Activated naive CD8-positive, alpha-beta T cell treated with anti-CD3 and anti-CD28 coated beads, Interleukin-2, amount 10 ng/mL, durations not matched to agents 7 days and 5 days (primary cell): Measurements from ENCODE around the gene INS. TPM values are rescaled to one million over a fixed set of nuclear protein-coding genes. Genes with fewer than 3 reads are reported as not detected.
"Not testable (repeated sequence)": the region's sequence is repeated elsewhere in the genome, so short reads cannot be mapped to it uniquely, and the experiment has no call there.

Experiments
- ATAC-seq: fragments of 150-1000 bp; cut with Tn5 transposase; one replicate; pipeline ENCODE4 v1.10.0; 2021; ENCODE audit warnings: low read depth, moderate library complexity
- POLR2A ChIA-PET: fragments of 350-600 bp; sonication (Branson Sonifier 250); formaldehyde crosslinking; loops from one replicate; lab custom pipeline; 2021; ENCODE audit warnings: antibody characterized with exemption; lab: Charles Lee
- DNase-seq: peaks from one replicate; pipeline ENCODE4 v3.0.0; 2021
- H3K27ac Mint-ChIP-seq: one replicate; pipeline ENCODE4 v1.8.0; 2022; ENCODE audit warnings: mild to moderate bottlenecking, mixed read lengths
- H3K27me3 Mint-ChIP-seq: one replicate; pipeline ENCODE4 v1.8.0; 2022; ENCODE audit warnings: mild to moderate bottlenecking, moderate library complexity, mixed read lengths
- H3K36me3 Mint-ChIP-seq: one replicate; pipeline ENCODE4 v1.8.0; 2021; ENCODE audit warnings: mild to moderate bottlenecking, mixed read lengths
- H3K4me1 Mint-ChIP-seq: one replicate; pipeline ENCODE4 v1.8.0; 2021; ENCODE audit warnings: mixed read lengths
- H3K4me3 Mint-ChIP-seq: one replicate; pipeline ENCODE4 v1.8.0; 2022; ENCODE audit warnings: mild to moderate bottlenecking, moderate library complexity, mixed read lengths
- H3K9me3 Mint-ChIP-seq: one replicate; pipeline ENCODE4 v1.8.0; 2021; ENCODE audit warnings: mixed read lengths
- total RNA-seq, 2 experiments: library from RNA; stranded (reverse); gene quantifications; one replicate each; pipeline ENCODE4 v1.2.3, GENCODE V29; 2021

INS gene
- total RNA-seq, 2 experiments from 2014 or later: not detected

DNA sequence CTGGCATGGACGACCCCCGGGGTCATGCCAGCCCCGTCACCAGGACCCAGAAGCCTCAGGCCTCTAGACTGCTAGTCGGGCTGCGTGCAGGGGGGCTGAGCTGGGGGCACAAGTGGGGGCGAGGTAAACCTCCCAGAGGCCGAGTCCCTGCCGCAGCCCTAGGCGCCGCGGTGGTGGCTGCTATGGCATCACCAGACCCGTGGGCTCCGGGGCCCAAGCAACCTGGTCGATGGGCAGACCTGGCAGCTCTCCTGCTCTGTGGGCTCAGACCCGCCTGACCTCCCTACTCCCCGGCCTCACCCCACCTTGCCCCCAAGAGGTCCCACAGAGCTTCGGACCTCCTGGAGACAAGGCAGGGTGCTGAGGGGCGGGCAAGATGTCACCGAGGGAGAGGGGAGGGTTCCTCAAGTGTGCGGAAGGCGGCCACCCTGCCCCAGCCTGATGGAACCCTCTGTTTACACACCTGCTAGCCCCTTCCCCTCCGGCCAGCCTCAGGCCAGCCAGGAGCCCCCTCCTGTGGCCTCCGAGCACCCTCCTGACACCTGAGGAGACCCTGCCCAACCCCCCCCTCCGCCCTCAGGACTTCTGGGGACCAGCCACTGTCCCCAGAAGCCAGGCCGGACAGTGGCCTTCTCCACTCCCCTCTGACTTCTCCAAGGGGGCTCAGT lies 31.2 kb downstream of the INS start:
- H3K27me3 Mint-ChIP-seq: peaks cover 25% of the 10 kb centered on the region
- ATAC-seq (no peak), DNase-seq (no peak)
- no peaks in the 10 kb centered on the region for H3K4me1 Mint-ChIP-seq
- POLR2A ChIA-PET: no interaction called here
- H3K9me3 Mint-ChIP-seq: no peaks in the 10 kb centered on the region
- H3K27ac Mint-ChIP-seq: no peak overlapping the region
- H3K4me3 Mint-ChIP-seq: no peak overlapping the region
- no peaks in the 10 kb centered on the region for H3K36me3 Mint-ChIP-seq

GRCh38 chr11:2129308-2129698 lies 31.7 kb downstream of the INS start:
- no peak overlapping the region for H3K27ac Mint-ChIP-seq
- peaks cover 22% of the 10 kb centered on the region for H3K27me3 Mint-ChIP-seq
- no peaks in the 10 kb centered on the region for H3K36me3 Mint-ChIP-seq
- DNase-seq (peak; percentile 17), ATAC-seq (no peak)
- H3K4me1 Mint-ChIP-seq: no peaks in the 10 kb centered on the region
- H3K4me3 Mint-ChIP-seq: no peak overlapping the region
- H3K9me3 Mint-ChIP-seq: no peaks in the 10 kb centered on the region
- POLR2A ChIA-PET: no interaction called here

GRCh38 chr11:2128511-2129307 lies 32.3 kb downstream of the INS start:
- ATAC-seq (no peak), DNase-seq (no peak)
- Mint-ChIP-seq H3K9me3 (no peaks in the 10 kb centered on the region), H3K36me3 (no peaks in the 10 kb centered on the region), H3K27me3 (peaks cover 18% of the 10 kb centered on the region), H3K4me1 (no peaks in the 10 kb centered on the region), H3K27ac (no peak overlapping the region), H3K4me3 (no peak overlapping the region)
- POLR2A ChIA-PET: no interaction called here

- H3K27ac Mint-ChIP-seq: no peak overlapping the region
- H3K36me3 Mint-ChIP-seq: no peaks in the 10 kb centered on the region
- no peak overlapping the region for H3K4me3 Mint-ChIP-seq
- H3K9me3 Mint-ChIP-seq: no peaks in the 10 kb centered on the region
- POLR2A ChIA-PET: no interaction called here
- no peaks in the 10 kb centered on the region for H3K4me1 Mint-ChIP-seq
- ATAC-seq: no peak
- peak; percentile 19 for DNase-seq
- peaks cover 12% of the 10 kb centered on the region for H3K27me3 Mint-ChIP-seq
These were observed 32.9 kb downstream of the INS start for GRCh38 chr11:2128130-2128510.

DNA sequence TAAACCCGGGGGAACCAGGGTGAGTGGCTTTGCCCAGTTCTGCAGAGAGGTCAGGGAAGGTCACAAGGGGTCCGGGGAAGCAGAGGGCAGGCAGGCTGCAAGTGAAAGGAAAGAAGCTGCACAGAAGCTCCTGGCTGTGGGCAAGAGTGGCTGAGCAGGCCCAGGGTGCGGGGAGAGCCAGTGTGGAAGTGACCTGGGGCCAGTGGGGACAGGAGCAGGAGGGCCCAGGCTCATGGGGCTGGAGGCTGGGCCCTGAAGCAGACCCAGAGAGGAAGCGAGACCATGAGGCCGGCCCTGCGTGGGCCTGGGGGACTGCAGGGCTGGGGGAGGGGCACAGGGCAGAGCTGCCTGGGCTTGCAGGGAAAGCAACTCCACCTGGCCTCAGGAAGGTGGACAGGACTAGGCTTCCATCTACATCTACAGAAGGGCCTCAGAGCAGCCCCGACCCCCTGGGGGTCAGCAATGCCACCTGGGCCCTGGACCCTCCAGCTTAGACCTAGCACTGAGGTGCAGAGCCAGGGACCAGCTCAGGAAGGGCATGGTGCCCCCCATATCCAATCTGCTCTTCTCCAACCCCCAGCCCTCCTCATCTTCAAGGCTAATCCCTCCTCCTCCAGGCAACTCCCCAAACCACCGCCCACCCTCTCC lies 33.4 kb downstream of the INS start:
- H3K9me3 Mint-ChIP-seq: no peaks in the 10 kb centered on the region
- no peak for ATAC-seq
- POLR2A ChIA-PET: no interaction called here
- no peaks in the 10 kb centered on the region for H3K36me3 Mint-ChIP-seq
- H3K27ac Mint-ChIP-seq: no peak overlapping the region
- no peaks in the 10 kb centered on the region for H3K4me1 Mint-ChIP-seq
- DNase-seq: no peak
- peaks cover 9% of the 10 kb centered on the region for H3K27me3 Mint-ChIP-seq
- H3K4me3 Mint-ChIP-seq: no peak overlapping the region

GRCh38 chr11:2126520-2127085 lies 34.4 kb downstream of the INS start:
- ATAC-seq: no peak
- DNase-seq: no peak
- H3K4me1 Mint-ChIP-seq: no peaks in the 10 kb centered on the region
- H3K27ac Mint-ChIP-seq: no peak overlapping the region
- POLR2A ChIA-PET: no interaction called here
- no peaks in the 10 kb centered on the region for H3K36me3 Mint-ChIP-seq
- no peaks in the 10 kb centered on the region for H3K9me3 Mint-ChIP-seq
- peaks cover 4% of the 10 kb centered on the region for H3K27me3 Mint-ChIP-seq
- H3K4me3 Mint-ChIP-seq: no peak overlapping the region

DNA sequence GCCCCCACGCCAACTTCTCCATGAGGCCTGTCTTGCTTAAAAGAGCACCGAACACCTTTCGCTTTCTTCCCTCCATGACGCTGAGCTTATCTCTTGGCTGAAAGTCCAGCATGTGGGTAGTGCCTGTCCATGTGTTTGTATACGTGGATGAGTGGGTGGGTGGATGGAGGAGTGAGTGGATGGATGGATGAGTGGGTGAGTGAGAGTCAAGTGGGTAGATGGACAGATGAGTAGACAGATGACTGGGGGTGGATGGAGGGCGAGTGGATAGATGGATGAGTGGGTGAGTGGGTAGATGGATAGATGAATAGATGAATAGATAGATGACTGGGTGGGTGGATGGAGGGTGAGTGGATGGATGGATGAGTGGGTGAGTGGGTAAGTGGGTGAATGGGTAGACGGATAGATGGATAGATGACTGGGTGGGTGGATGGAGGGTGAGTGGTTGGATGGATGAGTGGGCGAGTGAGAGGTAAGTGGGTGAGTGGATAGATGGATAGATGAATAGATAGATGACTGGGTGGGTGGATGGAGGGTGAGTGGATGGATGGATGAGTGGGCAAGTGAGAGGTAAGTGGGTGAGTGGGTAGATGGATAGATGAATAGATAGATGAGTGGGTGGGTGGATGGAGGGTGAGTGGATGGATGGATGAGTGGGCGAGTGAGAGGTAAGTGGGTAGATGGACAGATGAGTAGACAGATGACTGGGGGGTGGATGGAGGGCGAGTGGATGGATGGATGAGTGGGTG lies 36.1 kb downstream of the INS start:
- H3K27ac Mint-ChIP-seq: peak overlapping the region; percentile 18
- H3K4me3 Mint-ChIP-seq, H3K4me1 Mint-ChIP-seq, DNase-seq, POLR2A ChIA-PET, H3K27me3 Mint-ChIP-seq, ATAC-seq, H3K36me3 Mint-ChIP-seq, H3K9me3 Mint-ChIP-seq: not testable (repeated sequence)

- Mint-ChIP-seq H3K4me3 (no peak overlapping the region), H3K27ac (no peak overlapping the region), H3K9me3 (no peaks in the 10 kb centered on the region), H3K36me3 (no peaks in the 10 kb centered on the region), H3K4me1 (no peaks in the 10 kb centered on the region), H3K27me3 (no peaks in the 10 kb centered on the region)
- POLR2A ChIA-PET: no interaction called here
- DNase-seq: no peak
- no peak for ATAC-seq
These were observed 37.4 kb downstream of the INS start for GRCh38 chr11:2123628-2123960.

DNA sequence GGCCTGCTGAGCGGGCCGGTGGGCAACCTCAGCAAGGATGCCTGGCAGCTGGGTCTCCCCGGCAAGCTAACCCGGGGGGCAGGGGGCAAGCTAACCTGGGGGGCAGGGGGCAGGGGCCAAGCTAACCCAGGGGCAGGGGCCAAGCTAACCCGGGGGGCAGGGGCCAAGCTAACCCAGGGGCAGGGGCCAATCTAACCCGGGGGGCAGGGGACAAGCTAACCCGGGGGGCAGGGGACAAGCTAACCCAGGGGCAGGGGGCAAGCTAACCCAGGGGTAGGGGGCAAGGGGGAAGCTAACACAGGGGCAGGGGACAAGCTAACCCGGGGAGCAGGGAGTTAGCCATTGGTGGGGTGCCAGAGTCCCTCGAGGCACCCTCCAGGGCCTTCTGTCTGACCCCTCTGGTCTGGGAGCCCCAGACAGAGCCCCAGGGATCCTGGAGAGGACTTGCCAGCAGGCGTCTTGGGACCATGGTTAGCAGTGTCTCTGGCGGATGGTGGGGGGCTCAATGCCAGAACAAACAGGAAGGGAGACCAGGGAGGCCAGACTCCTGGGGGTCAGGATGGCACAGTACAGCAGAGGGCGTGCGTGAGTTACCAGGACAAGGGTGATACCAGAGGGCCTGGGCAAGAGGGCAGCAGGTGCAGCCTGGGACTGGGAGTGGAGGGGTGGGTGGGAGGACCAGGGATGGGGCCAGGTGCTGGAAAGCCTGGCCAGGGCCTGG lies 37.9 kb downstream of the INS start:
- Mint-ChIP-seq H3K4me3 (no peak overlapping the region), H3K4me1 (no peaks in the 10 kb centered on the region), H3K27me3 (peaks cover 3% of the 10 kb centered on the region), H3K9me3 (no peaks in the 10 kb centered on the region), H3K36me3 (no peaks in the 10 kb centered on the region), H3K27ac (no peak overlapping the region)
- POLR2A ChIA-PET: no interaction called here
- ATAC-seq (no peak), DNase-seq (no peak)

GRCh38 chr11:2122222-2122906 lies 38.6 kb downstream of the INS start:
- Mint-ChIP-seq H3K36me3 (no peaks in the 10 kb centered on the region), H3K9me3 (no peaks in the 10 kb centered on the region), H3K27me3 (peaks cover 6% of the 10 kb centered on the region), H3K4me3 (no peak overlapping the region), H3K4me1 (no peaks in the 10 kb centered on the region), H3K27ac (no peak overlapping the region)
- POLR2A ChIA-PET: no interaction called here
- no peak for ATAC-seq
- DNase-seq: no peak

DNA sequence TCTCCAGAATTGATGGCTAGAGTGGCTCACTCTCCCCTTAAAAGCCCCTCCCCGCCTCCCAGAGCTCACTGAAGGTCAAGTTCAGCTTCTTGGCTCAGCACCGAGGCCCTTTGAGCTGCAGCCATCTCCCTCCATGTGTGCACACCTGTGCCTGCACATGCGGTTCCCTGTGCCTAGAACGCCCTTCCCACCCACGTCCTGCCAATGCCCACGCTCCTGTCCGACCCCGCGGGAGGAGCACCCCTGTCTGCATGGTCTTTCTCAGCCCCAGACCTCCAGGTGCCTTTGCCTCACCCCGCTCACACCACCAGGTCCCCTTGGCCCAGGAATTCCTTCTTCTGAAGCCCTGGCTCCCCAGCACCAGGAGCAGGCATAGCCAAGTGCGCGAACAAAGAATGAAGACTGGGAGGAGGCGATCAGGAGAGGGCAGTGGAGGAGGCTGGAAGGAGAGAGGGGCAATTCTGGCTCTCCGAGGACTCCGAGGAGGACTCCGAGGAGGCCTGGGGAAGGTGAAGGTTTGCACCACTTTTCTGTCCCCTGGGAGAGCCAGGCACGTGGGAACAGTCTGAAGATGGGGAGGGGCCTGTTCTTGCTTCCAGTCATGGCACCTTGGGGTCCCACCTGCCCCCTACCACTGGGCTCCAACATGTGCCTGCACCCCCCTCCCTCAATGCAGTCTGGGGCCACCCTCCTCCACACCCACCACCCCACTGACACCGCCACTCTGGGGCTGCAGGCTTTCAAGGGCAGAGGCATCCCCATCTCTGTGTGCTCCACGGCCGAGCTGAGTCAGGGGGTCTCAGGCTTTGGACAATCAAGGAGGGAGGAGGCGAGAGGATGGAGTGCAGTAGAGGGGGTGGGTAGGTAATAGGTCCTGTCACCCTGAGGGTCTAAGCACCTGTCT lies 39.5 kb downstream of the INS start:
- ATAC-seq (no peak), DNase-seq (no peak)
- POLR2A ChIA-PET: no interaction called here
- no peak overlapping the region for H3K27ac Mint-ChIP-seq
- no peaks in the 10 kb centered on the region for H3K36me3 Mint-ChIP-seq
- H3K4me1 Mint-ChIP-seq: no peaks in the 10 kb centered on the region
- H3K27me3 Mint-ChIP-seq: peaks cover 11% of the 10 kb centered on the region
- no peak overlapping the region for H3K4me3 Mint-ChIP-seq
- H3K9me3 Mint-ChIP-seq: peaks cover under 1% of the 10 kb centered on the region
